CD4-positive, alpha-beta T cell treated with Interleukin-6 for 4 hours (primary cell): ENCODE results near the gene ARRDC1.
"Not testable (repeated sequence)": the region's sequence is repeated elsewhere in the genome, so short reads cannot be mapped to it uniquely, and the experiment has no call there.

Experiments used
- DNase-seq: peaks from one replicate; pipeline ENCODE4 v3.0.0-alpha.2; 2020; ENCODE audit warnings: mixed read lengths

ARRDC1 gene

GRCh38 chr9:137605121-137606004 is at the start of gene ARRDC1:
Gene ARRDC1, plus strand, starts transcription at chr9:137605686. Its CDS starts 32 bp downstream, at chr9:137605718.
- DNase-seq: peak; percentile 98

GRCh38 chr9:137556069-137556838 is 49.2 kb upstream of the ARRDC1 start:
- DNase-seq: no peak

GRCh38 chr9:137558127-137558526 is 47.4 kb upstream of the ARRDC1 start:
- DNase-seq: no peak

- no peak for DNase-seq
These were observed 41.4 kb upstream of the ARRDC1 start for GRCh38 chr9:137564134-137564533.

GRCh38 chr9:137564817-137565411 is 40.6 kb upstream of the ARRDC1 start:
- DNase-seq: no peak

GRCh38 chr9:137568445-137568844 is 37.0 kb upstream of the ARRDC1 start:
- not testable (repeated sequence) for DNase-seq

- DNase-seq: no peak
These were observed 35.8 kb upstream of the ARRDC1 start for GRCh38 chr9:137569609-137570203.

GRCh38 chr9:137570566-137570965 is 34.9 kb upstream of the ARRDC1 start:
- no peak for DNase-seq

GRCh38 chr9:137574192-137574591 is 31.3 kb upstream of the ARRDC1 start:
- no peak for DNase-seq

- no peak for DNase-seq
These were observed 30.1 kb upstream of the ARRDC1 start for GRCh38 chr9:137575364-137575715.

- DNase-seq: no peak
These were observed 29.6 kb upstream of the ARRDC1 start for GRCh38 chr9:137575716-137576411.

GRCh38 chr9:137578518-137579258 is 26.8 kb upstream of the ARRDC1 start, which contains the start of gene DPH7:
Gene DPH7, minus strand, starts transcription at chr9:137578925. Its CDS starts 148 bp downstream, at chr9:137578777.
- peak; percentile 98 for DNase-seq

- no peak for DNase-seq
These were observed 26.3 kb upstream of the ARRDC1 start for GRCh38 chr9:137579259-137579604.

GRCh38 chr9:137580209-137580953 is 25.1 kb upstream of the ARRDC1 start:
- no peak for DNase-seq

- DNase-seq: no peak
These were observed 24.5 kb upstream of the ARRDC1 start for GRCh38 chr9:137580954-137581322.

- DNase-seq: no peak
These were observed 23.9 kb upstream of the ARRDC1 start for GRCh38 chr9:137581361-137582285.

- DNase-seq: no peak
These were observed 23.1 kb upstream of the ARRDC1 start for GRCh38 chr9:137582286-137582860.

- DNase-seq: no peak
These were observed 22.1 kb upstream of the ARRDC1 start for GRCh38 chr9:137583347-137583746.

- DNase-seq: no peak
These were observed 21.5 kb upstream of the ARRDC1 start for GRCh38 chr9:137583957-137584356.

GRCh38 chr9:137586854-137587253 is 18.6 kb upstream of the ARRDC1 start:
- DNase-seq: no peak
